ENCODE data around the gene SPDL1. TPM values are rescaled to one million over a fixed set of nuclear protein-coding genes. Genes with fewer than 3 reads are reported as not detected.

The SPDL1 gene
- total RNA-seq, 1 experiment from 2014 or later: 72.6 TPM

- CTCF ChIA-PET: no interaction called here
- no peaks in the 10 kb centered on the region for H3K27me3 ChIP-seq (ENCODE audit: control insufficient read depth, insufficient read depth, low read length)
- no TSS peak for BruUV-seq (replicated peaks)
- in situ Hi-C loops (cut with HindIII; ENCODE audit: low pct_unique_long_range_greater_than_20kb, low sequenced_read_pairs) (no loop called here), intact Hi-C loops (cut with micrococcal nuclease; ENCODE audit: unreplicated experiment) (no loop called here)
- no peak overlapping the region; the same call in 1 of the 2 replicates for H3K27ac ChIP-seq (ENCODE audit: low read length)
- no peaks in the 10 kb centered on the region for H3K9me3 ChIP-seq (ENCODE audit: control insufficient read depth, insufficient read depth, low read depth, low read length)
- ATAC-seq (no peak), DNase-seq (ENCODE audit: low read depth, low spot score) (no peak)
- TF ChIP-seq CTCF (IDR thresholded peaks at IDR 0.05): no peak
- no peak for TF ChIP-seq POLR2AphosphoS5 (IDR thresholded peaks at IDR 0.05; ENCODE audit: low read depth, low read length)
- no peak for TF ChIP-seq REST (IDR thresholded peaks at IDR 0.05; ENCODE audit: insufficient read depth in 1 of 2, low read depth in 2 of 2, low read length in 1 of 2)
- no peak for TF ChIP-seq SIN3A (IDR thresholded peaks at IDR 0.05; ENCODE audit: borderline replicate concordance, insufficient read depth, low read depth, low read length)
- TF ChIP-seq TCF7L2 (IDR thresholded peaks at IDR 0.05; ENCODE audit: low read depth, low read length): no peak
- H3K4me1 ChIP-seq (ENCODE audit: control insufficient read depth, insufficient read depth, low read length): no peaks in the 10 kb centered on the region
- no peak overlapping the region for H3K4me3 ChIP-seq (ENCODE audit: low read depth in 2 of 2, low read length in 2 of 2)
- H3K36me3 ChIP-seq (ENCODE audit: control insufficient read depth, insufficient read depth, low read length): no peaks in the 10 kb centered on the region
- POLR2A ChIA-PET: no interaction called here
These were observed 9.4 kb upstream of the SPDL1 start for GRCh38 chr5:169574134-169574646.

GRCh38 chr5:169576181-169576598 lies 7.4 kb upstream of the SPDL1 start:
- Histone ChIP-seq H3K36me3 (ENCODE audit: control insufficient read depth, insufficient read depth, low read length) (no peaks in the 10 kb centered on the region), H3K27me3 (ENCODE audit: control insufficient read depth, insufficient read depth, low read length) (no peaks in the 10 kb centered on the region), H3K9me3 (ENCODE audit: control insufficient read depth, insufficient read depth, low read depth, low read length) (no peaks in the 10 kb centered on the region), H3K4me1 (ENCODE audit: control insufficient read depth, insufficient read depth, low read length) (peaks cover under 1% of the 10 kb centered on the region; the same call in 1 of the 2 replicates), H3K27ac (ENCODE audit: low read length) (no peak overlapping the region), H3K4me3 (ENCODE audit: low read depth in 2 of 2, low read length in 2 of 2) (no peak overlapping the region)
- ChIA-PET POLR2A (no interaction called here), CTCF (no interaction called here)
- BruUV-seq (replicated peaks): no TSS peak
- no peak for DNase-seq (ENCODE audit: low read depth, low spot score)
- TF ChIP-seq REST (IDR thresholded peaks at IDR 0.05; ENCODE audit: insufficient read depth in 1 of 2, low read depth in 2 of 2, low read length in 1 of 2) (no peak), TCF7L2 (IDR thresholded peaks at IDR 0.05; ENCODE audit: low read depth, low read length) (no peak), POLR2AphosphoS5 (IDR thresholded peaks at IDR 0.05; ENCODE audit: low read depth, low read length) (no peak), CTCF (IDR thresholded peaks at IDR 0.05) (no peak), SIN3A (IDR thresholded peaks at IDR 0.05; ENCODE audit: borderline replicate concordance, insufficient read depth, low read depth, low read length) (no peak)
- in situ Hi-C loops (cut with HindIII; ENCODE audit: low pct_unique_long_range_greater_than_20kb, low sequenced_read_pairs) (no loop called here), intact Hi-C loops (cut with micrococcal nuclease; ENCODE audit: unreplicated experiment) (no loop called here)
- no peak for ATAC-seq

All from Panc1 (cell line).